Measurements from ENCODE around the gene SLC6A6. TPM values are rescaled to one million over a fixed set of nuclear protein-coding genes. Genes with fewer than 3 reads are reported as not detected.

Gene SLC6A6
- total and polyA plus RNA-seq, 10 of the 15 experiments (the other 5 are each of a cell fraction or from before 2014, with no cell fraction given): 5.6 to 47.0 (median 20.2) TPM

DNA sequence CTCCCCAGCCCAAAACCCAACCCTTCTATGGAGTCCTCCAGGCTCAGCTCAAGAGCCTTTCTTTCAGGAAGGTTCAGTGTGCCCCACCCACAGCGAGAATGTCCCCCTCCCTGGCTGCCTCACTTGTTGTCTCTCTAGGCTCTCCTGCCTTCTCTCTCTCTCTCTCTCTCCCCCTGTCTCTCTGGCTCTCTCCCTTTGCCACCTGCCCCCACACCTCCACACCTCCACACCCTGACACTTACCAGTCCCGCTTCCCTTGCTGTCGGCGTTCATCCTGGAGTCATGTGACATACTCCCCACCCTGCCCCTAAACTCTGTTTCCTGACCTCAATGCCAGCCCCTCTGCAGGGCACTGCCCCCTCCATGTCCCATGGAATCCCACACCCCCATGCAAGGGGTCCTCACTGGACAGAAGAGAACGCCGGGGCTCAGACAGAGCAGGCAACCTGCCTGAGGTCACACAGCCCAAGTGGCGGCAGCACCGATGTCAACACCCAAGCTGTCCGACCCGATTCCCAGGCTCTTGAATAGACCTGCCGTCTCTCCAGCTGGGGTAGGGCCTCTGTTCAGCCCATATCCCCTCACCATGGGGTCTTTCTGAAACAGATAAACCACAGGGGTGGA lies 28.5 kb upstream of the SLC6A6 start:
- H3K79me2 ChIP-seq (ENCODE audit: control insufficient read depth, insufficient read depth, low read length): no peaks in the 10 kb centered on the region
- ChIA-PET SMC1A (ENCODE audit: uncharacterized antibody, unreplicated experiment) (no interaction called here), RAD21 (ENCODE audit: unreplicated experiment) (no interaction called here), POLR2A (no interaction called here), CTCF (no interaction called here)
- no peaks in the 10 kb centered on the region for H3K36me3 ChIP-seq (ENCODE audit: control insufficient read depth in 2 of 2, insufficient read depth in 2 of 2, low read length in 1 of 2)
- no peaks in the 10 kb centered on the region for H4K20me1 ChIP-seq (ENCODE audit: control insufficient read depth, insufficient read depth)
- in situ Hi-C loops (cut with MboI): no loop called here
- no peaks in the 10 kb centered on the region for H3K9me3 ChIP-seq (replicated peaks; ENCODE audit: control insufficient read depth, insufficient read depth, low read length)
- no peak overlapping the region for H2AFZ ChIP-seq (ENCODE audit: control insufficient read depth, low read depth, low read length)
- no peak for DNase-seq (ENCODE audit: low read depth, low spot score)
- H3K9ac ChIP-seq (ENCODE audit: control insufficient read depth, insufficient read depth, low read length): no peak overlapping the region
- intact Hi-C loops (cut with micrococcal nuclease; ENCODE audit: unreplicated experiment): no loop called here
- H3K4me1 ChIP-seq (ENCODE audit: control insufficient read depth, insufficient read depth, low read length): peaks cover 6% of the 10 kb centered on the region
- BruUV-seq (replicated peaks): no TSS peak
- WGBS (ENCODE audit: insufficient coverage, insufficient replicate concordance, low lambda C conversion rate, missing lambda C conversion rate): 56% methylated on average over 11 of the region's 11 CpGs
- FAIRE-seq: no peak
- H3K4me2 ChIP-seq (ENCODE audit: control insufficient read depth, insufficient read depth): no peak overlapping the region
- no peak for ATAC-seq
- H3K4me3 ChIP-seq: no peak overlapping the region
- no peaks in the 10 kb centered on the region; a peak in 1 of 4 replicates for H3K27me3 ChIP-seq (replicated peaks in 1 of 2; ENCODE audit: control insufficient read depth in 2 of 2, insufficient read depth in 2 of 2, low read length in 1 of 2)
- H3K27ac ChIP-seq (ENCODE audit: control insufficient read depth, insufficient read depth): no peak overlapping the region
- TF ChIP-seq SUZ12 (IDR thresholded peaks at IDR 0.05; ENCODE audit: unreplicated experiment) (no peak), NR2C2 (IDR thresholded peaks at IDR 0.05; ENCODE audit: borderline replicate concordance, control insufficient read depth, insufficient read length, low read depth) (no peak), CBX3 (IDR thresholded peaks at IDR 0.05; ENCODE audit: borderline replicate concordance, low read depth) (no peak)

DNA sequence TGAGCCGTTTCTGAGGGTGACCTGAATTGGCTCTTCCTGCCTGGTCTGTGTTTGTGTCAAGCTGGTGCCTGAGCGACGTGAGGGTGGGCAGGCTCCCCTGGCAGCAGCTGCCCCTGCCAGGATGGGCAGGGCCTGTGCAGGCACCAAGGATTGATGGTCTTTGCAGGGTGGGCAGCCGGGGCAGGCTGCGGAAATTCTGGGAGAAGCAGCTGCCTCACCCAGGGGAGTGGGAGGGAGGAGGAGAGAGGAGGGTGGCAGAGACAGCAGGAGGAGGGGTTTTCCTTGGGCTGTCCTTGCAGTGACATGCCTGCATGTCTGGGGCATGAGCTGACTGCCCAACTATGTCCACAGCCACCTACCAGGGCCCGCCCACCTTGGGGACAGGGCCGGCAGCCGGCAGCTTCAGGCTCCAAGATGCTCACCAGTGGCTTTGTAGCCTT lies 27.9 kb upstream of the SLC6A6 start:
- Histone ChIP-seq H3K36me3 (ENCODE audit: control insufficient read depth in 2 of 2, insufficient read depth in 2 of 2, low read length in 1 of 2) (no peaks in the 10 kb centered on the region), H3K4me3 (no peak overlapping the region), H3K9ac (ENCODE audit: control insufficient read depth, insufficient read depth, low read length) (no peak overlapping the region), H3K79me2 (ENCODE audit: control insufficient read depth, insufficient read depth, low read length) (no peaks in the 10 kb centered on the region), H3K27me3 (replicated peaks in 1 of 2; ENCODE audit: control insufficient read depth in 2 of 2, insufficient read depth in 2 of 2, low read length in 1 of 2) (no peaks in the 10 kb centered on the region), H4K20me1 (ENCODE audit: control insufficient read depth, insufficient read depth) (no peaks in the 10 kb centered on the region), H2AFZ (ENCODE audit: control insufficient read depth, low read depth, low read length) (no peak overlapping the region), H3K4me1 (ENCODE audit: control insufficient read depth, insufficient read depth, low read length) (peaks cover 6% of the 10 kb centered on the region), H3K9me3 (replicated peaks; ENCODE audit: control insufficient read depth, insufficient read depth, low read length) (no peaks in the 10 kb centered on the region), H3K4me2 (ENCODE audit: control insufficient read depth, insufficient read depth) (no peak overlapping the region), H3K27ac (ENCODE audit: control insufficient read depth, insufficient read depth) (no peak overlapping the region)
- ChIA-PET POLR2A (no interaction called here), CTCF (interaction anchor here (1.0 kb wide), 1 partner anchor 88 kb away, joined by 3 read pairs; no protein-coding TSS in a partner anchor), SMC1A (ENCODE audit: uncharacterized antibody, unreplicated experiment) (no interaction called here), RAD21 (ENCODE audit: unreplicated experiment) (no interaction called here)
- no peak for FAIRE-seq
- WGBS (ENCODE audit: insufficient coverage, insufficient replicate concordance, low lambda C conversion rate, missing lambda C conversion rate): 49% methylated on average over 8 of the region's 8 CpGs
- TF ChIP-seq, protein P1, sequence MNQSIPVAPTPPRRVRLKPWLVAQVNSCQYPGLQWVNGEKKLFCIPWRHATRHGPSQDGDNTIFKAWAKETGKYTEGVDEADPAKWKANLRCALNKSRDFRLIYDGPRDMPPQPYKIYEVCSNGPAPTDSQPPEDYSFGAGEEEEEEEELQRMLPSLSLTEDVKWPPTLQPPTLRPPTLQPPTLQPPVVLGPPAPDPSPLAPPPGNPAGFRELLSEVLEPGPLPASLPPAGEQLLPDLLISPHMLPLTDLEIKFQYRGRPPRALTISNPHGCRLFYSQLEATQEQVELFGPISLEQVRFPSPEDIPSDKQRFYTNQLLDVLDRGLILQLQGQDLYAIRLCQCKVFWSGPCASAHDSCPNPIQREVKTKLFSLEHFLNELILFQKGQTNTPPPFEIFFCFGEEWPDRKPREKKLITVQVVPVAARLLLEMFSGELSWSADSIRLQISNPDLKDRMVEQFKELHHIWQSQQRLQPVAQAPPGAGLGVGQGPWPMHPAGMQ (IDR thresholded peaks at IDR 0.05; ENCODE audit: borderline replicate concordance): no peak
- no peak for TF ChIP-seq CREM (IDR thresholded peaks at IDR 0.05; ENCODE audit: low read depth)
- TF ChIP-seq YBX1 (IDR thresholded peaks at IDR 0.05): no peak
- no peak for TF ChIP-seq CBX5 (IDR thresholded peaks at IDR 0.05; ENCODE audit: low read depth)
- TF ChIP-seq YY1 (IDR thresholded peaks at IDR 0.05; ENCODE audit: low read depth, low read length): no peak
- TF ChIP-seq EP300 (IDR thresholded peaks at IDR 0.05; ENCODE audit: borderline replicate concordance in 1 of 2, control insufficient read depth in 1 of 2, low read depth in 2 of 2, low read length in 2 of 2): no peak
- TF ChIP-seq NFIC (IDR thresholded peaks at IDR 0.05; ENCODE audit: low read depth, low read length): no peak
- no peak for ATAC-seq
- in situ Hi-C loops (cut with MboI): no loop called here
- BruUV-seq (replicated peaks): no TSS peak
- no peak for DNase-seq (ENCODE audit: low read depth, low spot score)
- intact Hi-C loops (cut with micrococcal nuclease; ENCODE audit: unreplicated experiment): no loop called here

Data from GM12878 (cell line).